ENCODE measurements around the gene SARM1.

SARM1 gene

DNA sequence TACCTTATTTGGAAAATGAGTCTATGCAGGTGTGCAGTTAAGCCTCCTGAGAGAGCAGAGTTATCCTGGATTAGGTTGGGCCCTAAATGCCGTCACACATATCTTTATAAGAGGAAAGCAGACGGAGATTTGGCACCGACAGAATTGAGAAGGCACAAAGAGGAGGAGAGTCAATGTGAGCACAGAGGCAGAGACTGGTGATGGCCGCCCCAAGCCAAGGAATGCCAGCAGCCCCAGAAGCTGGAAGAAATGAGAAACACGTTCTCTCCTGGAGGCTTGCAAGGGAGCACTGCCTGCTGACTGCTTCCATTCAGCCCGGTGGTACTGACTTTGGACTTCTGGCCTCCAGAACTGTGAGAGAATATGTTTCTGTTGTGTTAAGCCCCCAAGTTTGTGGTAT is 31.4 kb downstream of the SARM1 start:
- no peaks in the 10 kb centered on the region for H3K9me3 ChIP-seq (ENCODE audit: control insufficient read depth, insufficient read depth, low read length)
- peaks cover 38% of the 10 kb centered on the region for H3K4me1 ChIP-seq (ENCODE audit: insufficient read depth, low read length)
- no peaks in the 10 kb centered on the region for H3K36me3 ChIP-seq (ENCODE audit: insufficient read depth, low read length)
- H3K9ac ChIP-seq (ENCODE audit: low read depth, low read length): no peak overlapping the region

DNA sequence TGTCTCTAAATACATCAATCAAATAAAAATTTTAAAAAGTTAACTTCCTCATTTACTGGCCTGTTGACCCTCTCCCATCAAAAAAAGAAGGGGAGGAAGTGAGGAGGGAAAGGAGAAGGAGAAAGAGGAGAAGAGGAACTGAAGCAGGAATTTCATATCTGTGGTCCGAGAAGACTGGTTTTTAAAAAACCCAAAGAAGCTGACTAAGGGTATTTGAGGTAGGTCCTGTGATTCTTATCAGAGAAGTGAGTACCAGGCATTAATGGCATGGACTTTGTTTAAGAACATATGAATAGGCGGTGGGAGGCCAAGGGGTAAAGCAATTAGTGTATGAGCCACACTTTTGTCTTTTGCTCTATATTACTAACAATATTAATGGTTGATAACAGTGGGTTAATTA is 32.5 kb downstream of the SARM1 start:
- no peaks in the 10 kb centered on the region for H3K36me3 ChIP-seq (ENCODE audit: insufficient read depth, low read length)
- H3K9me3 ChIP-seq (ENCODE audit: control insufficient read depth, insufficient read depth, low read length): no peaks in the 10 kb centered on the region
- H3K4me1 ChIP-seq (ENCODE audit: insufficient read depth, low read length): peaks cover 49% of the 10 kb centered on the region
- H3K9ac ChIP-seq (ENCODE audit: low read depth, low read length): no peak overlapping the region

DNA sequence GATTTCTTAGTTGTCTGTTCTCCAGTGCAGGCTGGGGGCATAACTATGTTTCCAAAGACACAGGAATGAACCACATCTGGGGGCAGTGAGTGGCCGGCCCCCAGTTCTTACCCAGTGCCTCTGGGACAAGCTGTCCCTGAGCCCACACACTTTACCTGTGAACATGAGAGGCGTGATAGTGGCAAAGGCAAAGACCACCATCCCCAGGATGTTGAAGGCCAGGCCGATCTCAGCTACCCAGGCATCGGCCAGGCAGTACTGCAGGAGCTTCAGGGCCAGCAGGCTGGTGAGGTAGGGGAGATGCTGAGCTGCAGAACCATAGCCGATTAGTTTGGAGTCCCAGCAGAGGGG is 32.9 kb downstream of the SARM1 start:
- Histone ChIP-seq H3K4me1 (ENCODE audit: insufficient read depth, low read length) (peaks cover 51% of the 10 kb centered on the region), H3K9me3 (ENCODE audit: control insufficient read depth, insufficient read depth, low read length) (no peaks in the 10 kb centered on the region), H3K9ac (ENCODE audit: low read depth, low read length) (no peak overlapping the region), H3K36me3 (ENCODE audit: insufficient read depth, low read length) (no peaks in the 10 kb centered on the region)

DNA sequence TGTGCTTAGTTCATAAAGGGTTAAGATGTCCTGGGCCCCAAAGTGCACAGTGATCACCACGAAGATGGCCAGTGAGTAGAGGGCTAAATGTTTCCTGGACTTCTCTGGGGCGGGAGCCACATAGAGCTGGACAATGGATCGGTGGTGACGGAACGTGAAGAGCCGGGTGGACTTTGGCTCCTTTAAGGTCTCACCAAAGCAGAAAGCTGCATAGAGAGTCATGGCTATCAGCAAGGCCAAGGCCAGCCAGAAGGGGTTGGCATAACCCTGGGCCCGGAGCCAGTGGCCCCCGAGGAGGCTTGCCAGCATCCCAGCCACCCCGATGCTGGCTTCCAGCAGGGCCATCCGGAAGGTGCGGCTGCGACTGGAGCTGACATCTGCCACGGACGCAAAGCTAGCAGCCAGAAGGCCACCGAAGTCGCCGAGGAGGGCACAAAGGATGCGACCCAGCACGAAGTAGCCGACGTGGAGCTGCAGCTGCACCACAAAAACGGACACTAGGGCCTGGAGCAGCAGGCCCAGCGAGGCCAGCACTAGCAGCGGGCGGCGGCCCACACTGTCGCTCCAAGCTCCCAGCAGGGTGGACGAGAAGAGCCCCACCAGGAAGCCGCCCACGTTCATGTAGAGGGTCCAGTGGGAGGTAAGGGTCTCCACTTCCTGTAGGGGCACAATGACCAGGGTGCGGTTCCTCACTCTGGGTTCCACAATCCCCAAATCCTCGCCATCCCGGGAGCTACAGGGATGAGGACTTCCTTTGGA is 33.5 kb downstream of the SARM1 start:
- no peaks in the 10 kb centered on the region for H3K36me3 ChIP-seq (ENCODE audit: insufficient read depth, low read length)
- H3K4me1 ChIP-seq (ENCODE audit: insufficient read depth, low read length): peaks cover 52% of the 10 kb centered on the region
- H3K9ac ChIP-seq (ENCODE audit: low read depth, low read length): peak overlapping the region; percentile 69
- no peaks in the 10 kb centered on the region for H3K9me3 ChIP-seq (ENCODE audit: control insufficient read depth, insufficient read depth, low read length)

DNA sequence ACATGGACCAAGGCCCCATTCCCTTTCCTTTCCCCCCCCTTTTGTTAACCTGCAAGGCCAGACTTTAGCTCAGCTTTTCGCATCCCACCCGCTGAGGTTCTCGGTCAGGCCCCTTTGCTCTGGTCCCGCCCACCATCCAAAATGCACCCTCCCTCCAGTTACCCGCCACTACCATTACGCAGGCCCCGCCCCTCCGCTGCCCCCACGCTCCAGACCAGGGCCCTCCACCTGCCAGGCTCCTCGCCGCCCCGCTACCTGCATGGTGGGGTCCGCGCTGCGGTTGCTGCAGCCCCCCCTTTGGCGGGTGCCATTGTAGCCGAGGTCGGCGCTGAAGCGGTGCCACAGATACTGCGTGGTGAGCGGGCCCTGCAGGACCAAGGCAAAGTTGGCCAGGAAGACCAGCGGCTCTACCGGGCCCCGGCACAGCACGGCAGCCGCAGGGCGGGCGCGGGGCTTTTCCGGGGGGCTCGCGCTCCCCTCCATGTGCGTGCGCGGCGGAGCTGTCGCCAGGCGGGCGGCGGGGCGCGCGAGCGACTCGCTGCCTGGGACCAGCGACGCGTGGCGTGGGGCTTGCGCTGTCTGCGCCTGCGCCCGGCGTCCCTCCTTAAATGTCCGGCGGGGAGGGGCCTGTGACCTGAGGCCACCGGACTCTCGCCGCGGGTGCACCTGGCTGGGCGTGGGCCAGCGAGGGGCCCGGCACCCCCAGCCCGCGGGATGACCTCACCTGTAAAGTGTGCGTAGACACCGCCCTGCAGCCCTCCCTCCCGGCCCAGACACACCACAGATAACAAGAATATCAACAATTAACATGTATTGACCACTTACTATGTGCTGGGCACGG is 34.4 kb downstream of the SARM1 start, which contains the start of gene SLC46A1:
Gene SLC46A1, minus strand, starts transcription at position 581 of the 841 bp plus-strand sequence. Its CDS starts 98 bp downstream, at position 483.
- Histone ChIP-seq H3K4me1 (ENCODE audit: insufficient read depth, low read length) (peaks cover 52% of the 10 kb centered on the region), H3K9ac (ENCODE audit: low read depth, low read length) (peak within 1 kb of the TSS; percentile 69), H3K9me3 (ENCODE audit: control insufficient read depth, insufficient read depth, low read length) (no peaks in the 10 kb centered on the region), H3K36me3 (ENCODE audit: insufficient read depth, low read length) (no peaks in the 10 kb centered on the region)

DNA sequence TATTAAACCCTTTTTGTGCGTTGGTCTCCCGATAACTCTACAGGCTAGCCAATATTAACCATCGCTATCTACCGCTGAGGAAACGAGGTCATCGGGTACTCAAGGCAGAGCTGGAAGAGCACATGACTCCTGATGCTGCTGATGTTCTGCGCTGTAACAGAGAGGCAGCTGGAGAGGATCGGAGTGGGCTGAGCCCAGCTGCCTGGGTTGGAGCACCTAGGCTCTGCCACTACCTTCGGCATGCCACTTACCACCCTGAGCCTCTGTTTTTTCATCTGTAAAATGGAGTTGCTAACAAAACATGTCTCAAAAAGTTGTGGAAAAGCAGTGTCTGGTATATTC is 35.0 kb downstream of the SARM1 start:
- peaks cover 52% of the 10 kb centered on the region for H3K4me1 ChIP-seq (ENCODE audit: insufficient read depth, low read length)
- peak overlapping the region; percentile 69; the same call in 1 of the 2 replicates for H3K9ac ChIP-seq (ENCODE audit: low read depth, low read length)
- no peaks in the 10 kb centered on the region for H3K9me3 ChIP-seq (ENCODE audit: control insufficient read depth, insufficient read depth, low read length)
- no peaks in the 10 kb centered on the region for H3K36me3 ChIP-seq (ENCODE audit: insufficient read depth, low read length)

DNA sequence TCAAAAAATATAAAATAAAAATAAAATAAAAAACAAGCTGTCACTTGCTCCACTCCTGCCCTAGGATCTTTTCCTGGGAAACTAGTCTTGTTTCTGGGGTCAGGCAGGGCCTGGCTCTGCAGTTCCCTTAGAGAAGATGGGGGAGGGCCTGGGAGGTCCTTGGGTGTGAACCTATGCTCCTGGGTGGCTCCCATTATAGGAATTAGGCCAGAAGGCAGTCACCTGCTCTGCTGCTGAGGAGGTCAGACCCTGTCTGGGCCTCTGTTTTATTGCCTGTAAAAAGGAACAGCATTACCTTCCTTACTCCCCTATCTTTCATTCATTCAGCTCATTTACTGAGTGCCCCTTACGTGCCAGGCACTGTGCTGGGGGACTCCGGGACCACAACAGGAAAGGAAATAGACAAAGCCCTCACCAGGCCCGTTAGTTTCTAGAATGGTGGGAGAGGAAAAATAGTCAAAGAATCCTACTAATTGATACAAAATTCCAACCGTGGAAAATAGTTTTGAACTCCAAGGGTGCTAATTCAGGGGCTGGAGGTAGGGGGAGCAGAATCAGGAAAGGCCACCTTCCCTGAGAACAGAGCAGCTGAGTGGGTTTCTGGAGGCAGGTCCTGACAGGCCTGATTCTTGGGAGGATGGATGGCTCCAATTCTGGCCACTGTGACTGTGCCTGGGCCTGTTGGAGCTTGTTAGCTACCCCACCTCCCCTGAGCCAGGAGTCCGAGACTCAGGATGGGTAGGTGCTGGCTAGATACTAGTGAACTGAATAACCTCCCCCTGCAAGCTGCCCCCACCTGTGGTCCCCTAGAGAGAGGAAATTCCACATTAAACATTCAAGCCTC is 35.9 kb downstream of the SARM1 start:
- H3K9ac ChIP-seq (ENCODE audit: low read depth, low read length): peak overlapping the region; percentile 9; the same call in 1 of the 2 replicates
- H3K36me3 ChIP-seq (ENCODE audit: insufficient read depth, low read length): no peaks in the 10 kb centered on the region
- no peaks in the 10 kb centered on the region for H3K9me3 ChIP-seq (ENCODE audit: control insufficient read depth, insufficient read depth, low read length)
- peaks cover 47% of the 10 kb centered on the region for H3K4me1 ChIP-seq (ENCODE audit: insufficient read depth, low read length)

DNA sequence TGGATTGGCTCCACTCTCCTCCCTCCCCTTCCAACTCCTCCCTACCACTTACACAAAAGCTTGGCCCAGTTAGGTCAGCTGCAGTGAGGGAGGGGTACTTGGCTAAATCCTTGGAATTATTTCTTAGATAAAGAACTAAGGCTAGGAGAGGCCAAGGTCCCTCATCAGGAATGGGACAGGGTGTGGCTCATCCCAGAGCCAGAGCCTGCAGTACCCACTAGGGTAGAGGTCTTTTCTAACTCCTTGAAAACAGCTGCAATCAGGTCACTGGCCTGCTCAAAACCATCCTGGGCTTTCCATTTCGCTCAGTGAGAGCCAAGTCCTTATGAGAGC is 36.4 kb downstream of the SARM1 start:
- Histone ChIP-seq H3K9ac (ENCODE audit: low read depth, low read length) (peak overlapping the region; percentile 9; the same call in 1 of the 2 replicates), H3K4me1 (ENCODE audit: insufficient read depth, low read length) (peaks cover 45% of the 10 kb centered on the region), H3K36me3 (ENCODE audit: insufficient read depth, low read length) (no peaks in the 10 kb centered on the region), H3K9me3 (ENCODE audit: control insufficient read depth, insufficient read depth, low read length) (no peaks in the 10 kb centered on the region)

DNA sequence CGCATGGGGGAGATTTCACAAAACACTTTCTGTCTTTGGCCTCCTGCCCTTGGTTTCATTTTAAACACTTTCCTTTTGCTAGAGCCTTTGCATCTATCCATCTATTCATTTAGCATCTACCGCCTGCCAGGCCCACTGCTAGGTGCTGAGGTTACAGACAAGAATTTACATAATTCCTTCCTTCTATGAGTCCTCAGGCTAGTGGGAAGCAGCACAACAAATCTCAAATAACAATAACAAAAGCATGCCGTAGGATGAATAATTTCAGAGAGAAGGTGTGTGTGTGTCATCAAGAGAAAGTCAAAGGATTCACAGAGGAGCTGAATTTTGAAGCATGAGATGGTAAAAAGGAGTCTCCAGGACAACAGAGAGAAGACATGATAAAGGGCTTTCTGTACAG is 40.6 kb downstream of the SARM1 start:
- H3K9ac ChIP-seq (ENCODE audit: low read depth, low read length): no peak overlapping the region
- peaks cover 26% of the 10 kb centered on the region for H3K4me1 ChIP-seq (ENCODE audit: insufficient read depth, low read length)
- H3K36me3 ChIP-seq (ENCODE audit: insufficient read depth, low read length): no peaks in the 10 kb centered on the region
- H3K9me3 ChIP-seq (ENCODE audit: control insufficient read depth, insufficient read depth, low read length): no peaks in the 10 kb centered on the region

DNA sequence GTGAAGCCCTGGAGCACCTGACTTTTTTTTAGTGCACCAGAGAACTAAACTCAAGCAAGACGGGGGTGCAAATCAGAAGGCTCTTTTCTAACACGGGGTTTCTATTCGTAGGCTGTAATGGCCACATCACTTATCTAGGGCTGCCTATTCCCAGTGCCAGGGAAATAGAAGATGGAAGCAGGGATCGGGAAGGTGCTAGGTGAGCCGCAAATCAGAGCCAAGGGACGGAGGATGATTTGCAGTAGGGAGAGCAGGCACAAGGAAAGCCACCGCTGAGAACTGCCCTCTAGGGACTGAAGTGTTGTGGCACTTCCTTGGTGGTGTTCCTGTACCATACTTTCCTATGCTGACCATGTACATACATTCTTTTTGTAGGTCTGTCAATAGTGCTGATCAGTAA is 42.3 kb downstream of the SARM1 start:
- H3K4me1 ChIP-seq (ENCODE audit: insufficient read depth, low read length): peaks cover 11% of the 10 kb centered on the region
- H3K9me3 ChIP-seq (ENCODE audit: control insufficient read depth, insufficient read depth, low read length): no peaks in the 10 kb centered on the region
- H3K9ac ChIP-seq (ENCODE audit: low read depth, low read length): no peak overlapping the region
- no peaks in the 10 kb centered on the region for H3K36me3 ChIP-seq (ENCODE audit: insufficient read depth, low read length)

DNA sequence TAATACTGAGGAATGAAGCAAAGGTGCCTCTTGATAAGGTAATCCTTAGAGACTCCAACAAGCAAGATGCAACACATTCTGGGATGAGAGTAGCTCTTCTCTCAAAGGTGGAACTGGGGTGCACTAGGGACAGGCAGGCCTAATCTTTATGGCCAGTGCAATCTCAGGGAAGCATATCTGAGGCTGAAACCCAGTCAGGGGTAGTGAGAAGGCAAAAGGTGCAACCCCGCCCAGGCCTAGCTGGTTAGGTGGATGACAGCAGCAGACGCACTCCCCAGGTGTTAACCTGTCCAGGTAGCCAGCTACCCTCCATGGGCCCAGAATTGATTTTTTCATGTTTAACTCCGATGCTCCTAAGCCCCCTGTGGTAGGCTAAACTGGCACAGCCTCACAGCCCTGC is 44.4 kb downstream of the SARM1 start:
- H3K4me1 ChIP-seq (ENCODE audit: insufficient read depth, low read length): peaks cover 7% of the 10 kb centered on the region
- H3K9ac ChIP-seq (ENCODE audit: low read depth, low read length): no peak overlapping the region
- H3K36me3 ChIP-seq (ENCODE audit: insufficient read depth, low read length): no peaks in the 10 kb centered on the region
- H3K9me3 ChIP-seq (ENCODE audit: control insufficient read depth, insufficient read depth, low read length): no peaks in the 10 kb centered on the region; the same call in 1 of the 2 replicates

DNA sequence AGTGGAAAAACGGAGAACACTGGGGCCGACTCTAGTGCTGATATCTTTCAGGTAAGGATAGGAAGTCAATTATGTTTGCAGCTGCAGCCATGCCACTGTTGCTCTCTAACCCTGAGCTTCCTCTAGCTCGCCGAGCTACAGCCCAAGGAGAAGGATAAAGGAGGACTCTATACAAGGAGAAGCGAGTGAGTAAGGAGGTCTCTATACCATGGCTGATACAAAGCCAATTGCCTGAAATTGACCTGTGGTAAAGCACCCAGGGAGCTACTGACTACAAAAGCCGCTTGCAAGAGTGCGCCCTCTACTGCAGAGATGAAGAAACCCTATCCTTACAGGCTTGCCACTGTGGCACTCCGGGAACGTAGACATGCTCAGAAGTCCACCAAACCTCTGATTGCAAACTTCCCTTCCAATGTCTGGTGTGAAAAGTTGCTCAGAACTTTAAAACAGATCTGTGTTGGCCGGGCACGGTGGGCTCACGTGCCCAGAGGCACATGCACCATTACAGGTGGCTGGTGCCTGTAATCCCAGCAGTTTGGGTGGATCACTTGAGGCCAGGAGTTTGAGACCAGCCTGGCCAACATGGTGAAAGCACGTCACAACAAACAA is 45.3 kb downstream of the SARM1 start:
- H3K4me1 ChIP-seq (ENCODE audit: insufficient read depth, low read length): peaks cover 7% of the 10 kb centered on the region

DNA sequence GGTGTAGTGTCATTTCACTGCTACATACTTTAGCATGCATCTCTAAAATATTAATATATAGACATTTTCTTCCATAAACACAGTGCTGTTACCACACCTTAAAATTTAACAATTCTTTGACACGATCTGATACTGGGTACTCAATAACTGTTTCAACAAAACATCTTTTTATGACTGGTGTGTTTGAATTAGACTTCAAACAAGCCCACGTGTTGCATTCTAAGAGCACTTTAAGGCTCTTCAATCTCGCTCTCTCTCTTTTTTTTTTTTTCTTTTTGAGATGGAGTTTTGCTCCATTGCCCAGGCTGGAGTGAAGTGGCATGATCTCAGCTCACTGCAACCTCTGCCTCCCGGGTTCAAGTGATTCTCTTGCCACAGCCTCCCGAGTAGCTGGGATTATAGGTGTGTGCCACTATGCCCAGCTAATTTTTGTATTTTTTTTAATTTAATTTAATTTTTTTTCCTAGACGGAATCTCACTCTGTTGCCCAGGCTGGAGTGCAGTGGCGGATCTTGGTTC is 50.4 kb downstream of the SARM1 start:
- H3K9me3 ChIP-seq (ENCODE audit: control insufficient read depth, insufficient read depth, low read length): no peaks in the 10 kb centered on the region; the same call in 1 of the 2 replicates
- no peak overlapping the region for H3K9ac ChIP-seq (ENCODE audit: low read depth, low read length)
- no peaks in the 10 kb centered on the region for H3K36me3 ChIP-seq (ENCODE audit: insufficient read depth, low read length)
- H3K4me1 ChIP-seq (ENCODE audit: insufficient read depth, low read length): no peaks in the 10 kb centered on the region

More for the DNA sequence above, 45.3 kb downstream of the SARM1 start:
- Histone ChIP-seq H3K9ac (ENCODE audit: low read depth, low read length) (no peak overlapping the region), H3K9me3 (ENCODE audit: control insufficient read depth, insufficient read depth, low read length) (no peaks in the 10 kb centered on the region; the same call in 1 of the 2 replicates), H3K36me3 (ENCODE audit: insufficient read depth, low read length) (no peaks in the 10 kb centered on the region)

DNA sequence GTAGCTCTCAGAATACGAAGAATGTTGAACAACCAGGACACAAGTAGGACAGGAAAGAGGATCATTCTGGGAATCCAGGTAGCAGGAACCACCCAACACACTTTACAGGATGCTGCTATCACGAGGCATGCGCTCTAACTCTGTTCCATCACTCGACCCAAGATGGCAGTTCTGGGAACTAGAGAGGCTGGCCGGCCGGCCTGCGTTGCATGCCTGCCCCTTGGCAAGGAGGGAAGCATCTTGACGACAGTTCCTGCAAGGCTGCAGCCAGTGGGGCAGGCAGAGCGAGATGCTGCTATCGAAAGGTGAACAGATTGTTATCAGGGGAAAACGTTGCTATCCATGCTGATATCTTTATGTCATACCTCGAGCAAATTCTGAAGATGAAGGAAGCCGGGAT is 53.7 kb downstream of the SARM1 start:
- Histone ChIP-seq H3K9me3 (ENCODE audit: control insufficient read depth, insufficient read depth, low read length) (no peaks in the 10 kb centered on the region), H3K9ac (ENCODE audit: low read depth, low read length) (no peak overlapping the region), H3K4me1 (ENCODE audit: insufficient read depth, low read length) (no peaks in the 10 kb centered on the region), H3K36me3 (ENCODE audit: insufficient read depth, low read length) (no peaks in the 10 kb centered on the region)

All from ES-I3 (cell line).